ENCODE data around the gene WDR59.

- TF ChIP-seq, protein P1, sequence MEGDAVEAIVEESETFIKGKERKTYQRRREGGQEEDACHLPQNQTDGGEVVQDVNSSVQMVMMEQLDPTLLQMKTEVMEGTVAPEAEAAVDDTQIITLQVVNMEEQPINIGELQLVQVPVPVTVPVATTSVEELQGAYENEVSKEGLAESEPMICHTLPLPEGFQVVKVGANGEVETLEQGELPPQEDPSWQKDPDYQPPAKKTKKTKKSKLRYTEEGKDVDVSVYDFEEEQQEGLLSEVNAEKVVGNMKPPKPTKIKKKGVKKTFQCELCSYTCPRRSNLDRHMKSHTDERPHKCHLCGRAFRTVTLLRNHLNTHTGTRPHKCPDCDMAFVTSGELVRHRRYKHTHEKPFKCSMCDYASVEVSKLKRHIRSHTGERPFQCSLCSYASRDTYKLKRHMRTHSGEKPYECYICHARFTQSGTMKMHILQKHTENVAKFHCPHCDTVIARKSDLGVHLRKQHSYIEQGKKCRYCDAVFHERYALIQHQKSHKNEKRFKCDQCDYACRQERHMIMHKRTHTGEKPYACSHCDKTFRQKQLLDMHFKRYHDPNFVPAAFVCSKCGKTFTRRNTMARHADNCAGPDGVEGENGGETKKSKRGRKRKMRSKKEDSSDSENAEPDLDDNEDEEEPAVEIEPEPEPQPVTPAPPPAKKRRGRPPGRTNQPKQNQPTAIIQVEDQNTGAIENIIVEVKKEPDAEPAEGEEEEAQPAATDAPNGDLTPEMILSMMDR (IDR thresholded peaks at IDR 0.05), result no peak
- TF ChIP-seq POLR2A (IDR thresholded peaks at IDR 0.05; ENCODE audit: low read length) (no peak), MAZ (IDR thresholded peaks at IDR 0.05; ENCODE audit: borderline replicate concordance, low read depth, low read length) (no peak), MAX (IDR thresholded peaks at IDR 0.05) (no peak), RAD21 (conservative IDR thresholded peaks at IDR 0.05 in 1 of 2, IDR thresholded peaks at IDR 0.05 in 1 of 2) (no peak), PBX3 (IDR thresholded peaks at IDR 0.05) (no peak)
These were observed 40.8 kb upstream of the WDR59 start for GRCh38 chr16:75025761-75026160.
